Amniotic epithelial cell (primary cell): ENCODE measurements around the gene BAZ1A.
"Not testable (repeated sequence)": the region's sequence is repeated elsewhere in the genome, so short reads cannot be mapped to it uniquely, and the experiment has no call there.

Source experiments
- DNase-seq: peaks from one replicate; pipeline ENCODE4 v3.0.0-alpha.2; 2010; ENCODE audit warnings: low read depth

Gene BAZ1A

GRCh38 chr14:34853041-34853440 lies 22.1 kb downstream of the BAZ1A start:
- no peak for DNase-seq

- peak; percentile 76 for DNase-seq
Observed at GRCh38 chr14:34851395-34851794, 23.8 kb downstream of the BAZ1A start.

GRCh38 chr14:34845869-34846268 lies 29.3 kb downstream of the BAZ1A start:
- no peak for DNase-seq

GRCh38 chr14:34843011-34843554 lies 32.1 kb downstream of the BAZ1A start:
- peak; percentile 68 for DNase-seq

GRCh38 chr14:34837801-34838322 lies 37.3 kb downstream of the BAZ1A start:
- no peak for DNase-seq

GRCh38 chr14:34835312-34835711 lies 39.8 kb downstream of the BAZ1A start:
- DNase-seq: peak; percentile 10

GRCh38 chr14:34833549-34834523 lies 41.3 kb downstream of the BAZ1A start:
- DNase-seq: peak; percentile 38

- peak; percentile 55 for DNase-seq
Observed at GRCh38 chr14:34826661-34827060, 48.5 kb downstream of the BAZ1A start.

- DNase-seq: no peak
Observed at GRCh38 chr14:34824826-34825225, 50.3 kb downstream of the BAZ1A start.

- DNase-seq: no peak
Observed at GRCh38 chr14:34824256-34824655, 50.9 kb downstream of the BAZ1A start.

GRCh38 chr14:34817768-34818167 lies 57.4 kb downstream of the BAZ1A start:
- no peak for DNase-seq

GRCh38 chr14:34810028-34810427 lies 65.1 kb downstream of the BAZ1A start:
- no peak for DNase-seq

GRCh38 chr14:34806257-34806656 lies 68.9 kb downstream of the BAZ1A start:
- no peak for DNase-seq

GRCh38 chr14:34804933-34805332 lies 70.2 kb downstream of the BAZ1A start:
- no peak for DNase-seq

- not testable (repeated sequence) for DNase-seq
Observed at GRCh38 chr14:34798861-34799260, 76.3 kb downstream of the BAZ1A start.

GRCh38 chr14:34797747-34798583 lies 77.2 kb downstream of the BAZ1A start:
- DNase-seq: no peak

GRCh38 chr14:34796902-34797301 lies 78.3 kb downstream of the BAZ1A start:
- no peak for DNase-seq

GRCh38 chr14:34794941-34795340 lies 80.2 kb downstream of the BAZ1A start:
- DNase-seq: peak; percentile 65

- peak; percentile 62 for DNase-seq
Observed at GRCh38 chr14:34794217-34794616, 80.9 kb downstream of the BAZ1A start.

GRCh38 chr14:34792598-34792997 lies 82.6 kb downstream of the BAZ1A start:
- DNase-seq: no peak

GRCh38 chr14:34785223-34786006 lies 89.7 kb downstream of the BAZ1A start:
- no peak for DNase-seq
